B cell (primary cell): ENCODE measurements around the gene EIF5. TPM values are rescaled to one million over a fixed set of nuclear protein-coding genes. Genes with fewer than 3 reads are reported as not detected.

ENCODE experiments used
- ATAC-seq: fragments of 200-7000 bp; cut with Tn5 transposase; one replicate; pipeline ENCODE4 v1.10.0; 2021; ENCODE audit warnings: low read depth, mild to moderate bottlenecking, moderate number of reproducible peaks, moderate library complexity
- CTCF ChIA-PET: fragments of 350-600 bp; sonication (Branson Sonifier 250); formaldehyde crosslinking; loops from one replicate; lab custom pipeline; 2021; ENCODE audit warnings: antibody characterized with exemption, inconsistent platforms; lab: Charles Lee
- POLR2A ChIA-PET: fragments of 350-600 bp; sonication (Branson Sonifier 250); formaldehyde crosslinking; loops from one replicate; lab custom pipeline; 2021; ENCODE audit warnings: antibody characterized with exemption; lab: Charles Lee
- DNase-seq: peaks from one replicate; pipeline ENCODE4 v3.0.0; 2013
- H2AFZ ChIP-seq: 2 replicates; pipeline ENCODE4 v1.6.1; 2012; ENCODE audit warnings: mild to moderate bottlenecking, low read depth, low read length; ENCODE audit not compliant: insufficient read depth, poor library complexity, severe bottlenecking
- H3K27ac ChIP-seq, 2 donors: 1 replicate in 1 of 2; 2 replicates in 1 of 2; pipeline ENCODE4 v1.5.1; 2012 to 2013; ENCODE audit warnings: low read length in 2 of 2, mild to moderate bottlenecking in 2 of 2, moderate library complexity in 1 of 2
- H3K27me3 ChIP-seq, 4 experiments: fragments of 200-600 bp in 1 of 4; sonication (generic) in 1 of 4; replicated peaks in 1 of 4; 1 replicate in 2 of 4; 2 replicates in 2 of 4; pipeline versions ENCODE4 v1.6.1 to v1.7.0; 2013 to 2016; ENCODE audit warnings: low read length in 3 of 4, mild to moderate bottlenecking in 2 of 4, mixed read lengths in 1 of 4, moderate library complexity in 1 of 4; ENCODE audit not compliant: insufficient read depth in 4 of 4, control insufficient read depth in 3 of 4; ENCODE audit errors: control extremely low read depth in 1 of 4
- H3K36me3 ChIP-seq, 2 experiments: replicated peaks in 1 of 2; 1 replicate in 1 of 2; 2 replicates in 1 of 2; pipeline versions ENCODE4 v1.6.1 to v1.7.1; 2013; ENCODE audit warnings: low read length in 1 of 2; ENCODE audit not compliant: insufficient read depth in 2 of 2, control insufficient read depth in 1 of 2; ENCODE audit errors: control extremely low read depth in 1 of 2, extremely low read depth in 1 of 2
- H3K4me1 ChIP-seq, 2 donors: fragments of 200-600 bp in 1 of 2; sonication (generic) in 1 of 2; 1 replicate in 1 of 2; 2 replicates in 1 of 2; pipeline versions ENCODE4 v1.5.1 to v1.6.1; 2013 to 2017; ENCODE audit warnings: low read length in 2 of 2; ENCODE audit not compliant: control insufficient read depth in 2 of 2, insufficient read depth in 2 of 2
- H3K4me2 ChIP-seq: replicated peaks from 2 replicates; pipeline ENCODE3; 2012; ENCODE audit warnings: mild to moderate bottlenecking, low read depth, low read length; ENCODE audit not compliant: poor library complexity, severe bottlenecking
- H3K4me3 ChIP-seq, 5 experiments: fragments of 200-600 bp in 1 of 5; sonication (generic) in 1 of 5; 1 replicate in 3 of 5; 2 replicates in 2 of 5; pipeline versions ENCODE4 v1.5.1 to v1.7.0; 2011 to 2016; ENCODE audit warnings: low read length in 4 of 5, mild to moderate bottlenecking in 4 of 5, low read depth in 2 of 5, control low read depth in 1 of 5, moderate library complexity in 1 of 5; ENCODE audit not compliant: insufficient read depth in 1 of 5; ENCODE audit errors: control extremely low read depth in 1 of 5, extremely low read depth in 1 of 5
- H3K79me2 ChIP-seq: fragments of 200-600 bp; sonication (generic); one replicate; pipeline ENCODE4 v1.6.0; 2016; ENCODE audit warnings: low read length; ENCODE audit not compliant: control insufficient read depth, insufficient read depth
- H3K9ac ChIP-seq: fragments of 200-600 bp; sonication (generic); 2 replicates; pipeline ENCODE4 v1.6.1; 2017; ENCODE audit warnings: mild to moderate bottlenecking, low read length, moderate library complexity
- H3K9me3 ChIP-seq, 3 donors: one replicate each; pipeline versions ENCODE4 v1.6.1 to v1.7.1; 2013; ENCODE audit warnings: low read length in 2 of 3; ENCODE audit not compliant: control insufficient read depth in 2 of 3, insufficient read depth in 1 of 3; ENCODE audit errors: control extremely low read depth in 1 of 3
- H4K20me1 ChIP-seq: 2 replicates; pipeline ENCODE4 v1.6.0; 2012; ENCODE audit warnings: mild to moderate bottlenecking, low read length; ENCODE audit not compliant: insufficient read depth, control insufficient read depth, poor library complexity, severe bottlenecking
- H3K27ac Mint-ChIP-seq: one replicate; pipeline ENCODE4 v1.8.0; 2021; ENCODE audit warnings: mixed read lengths
- H3K27me3 Mint-ChIP-seq: one replicate; pipeline ENCODE4 v1.8.0; 2021; ENCODE audit warnings: mixed read lengths
- H3K4me1 Mint-ChIP-seq: one replicate; pipeline ENCODE4 v1.8.0; 2021; ENCODE audit warnings: mixed read lengths
- H3K4me3 Mint-ChIP-seq: one replicate; pipeline ENCODE4 v1.8.0; 2021; ENCODE audit warnings: mixed read lengths
- H3K9me3 Mint-ChIP-seq: one replicate; pipeline ENCODE4 v1.8.0; 2022; ENCODE audit warnings: mixed read lengths; ENCODE audit not compliant: insufficient read depth
- CTCF ChIP-seq: fragments of 200-600 bp; IDR thresholded peaks from one replicate; pipeline ENCODE4 v1.8.0; 2022; ENCODE audit warnings: antibody characterized with exemption, mild to moderate bottlenecking
- EZH2 ChIP-seq: IDR thresholded peaks from 2 replicates; pipeline ENCODE4 v1.6.1; 2012; ENCODE audit warnings: borderline replicate concordance, low read depth, mild to moderate bottlenecking, moderate library complexity, low read length; ENCODE audit not compliant: insufficient read depth, poor library complexity, severe bottlenecking
- WGBS: methylation state at CpG from one replicate; pipeline ENCODE4 v1.1.5; 2013; ENCODE audit warnings: missing lambda C conversion rate; ENCODE audit not compliant: insufficient coverage; 5-methylcytosine and 5-hydroxymethylcytosine counted together
- intact Hi-C: fragments of 100-400 bp; cut with micrococcal nuclease; formaldehyde crosslinking; loops from one replicate; pipeline ENCODE4 v1.10.0; 2022
- polyA plus RNA-seq: library from polyadenylated mRNA; depleted of rRNA; stranded (reverse); fragments of >200 nt; gene quantifications from 2 replicates; pipeline ENCODE4 v1.2.3, GENCODE V29; 2012
- total RNA-seq, 2 donors: library from RNA; stranded (reverse); fragments of 120-200 nt in 1 of 2; gene quantifications; 1 replicate in 1 of 2; 2 replicates in 1 of 2; pipeline versions ENCODE4 v1.2.3 to v1.2.4, GENCODE V29; 2013 to 2022

The EIF5 gene
- total and polyA plus RNA-seq, 2 donors (not counting 1 experiment from before 2014, with no cell fraction given): 206 to 314 TPM

GRCh38 chr14:103328941-103329340 is 5.1 kb upstream of the EIF5 start:
- no peak overlapping the region for H3K4me3 ChIP-seq
- H3K9ac ChIP-seq: no peak overlapping the region
- no peak overlapping the region for H3K4me2 ChIP-seq
- Mint-ChIP-seq H3K27ac (no peak overlapping the region), H3K9me3 (no peaks in the 10 kb centered on the region), H3K4me3 (no peak overlapping the region), H3K4me1 (peaks cover 8% of the 10 kb centered on the region), H3K27me3 (no peaks in the 10 kb centered on the region)
- H3K4me1 ChIP-seq: peaks cover 4 to 9% of the 10 kb centered on the region in 2 donors
- H4K20me1 ChIP-seq: no peaks in the 10 kb centered on the region
- DNase-seq: no peak
- no peak for ATAC-seq
- peaks cover 0 to 5% (median 0%) of the 10 kb centered on the region in 4 experiments for H3K27me3 ChIP-seq
- TF ChIP-seq EZH2: no peak
- no peak for TF ChIP-seq CTCF
- no peaks in the 10 kb centered on the region for H3K36me3 ChIP-seq
- ChIA-PET POLR2A (interaction anchor here (0.6 kb wide), 1 partner anchor 64 kb away, joined by 3 read pairs; no protein-coding TSS in a partner anchor), CTCF (interaction anchor here (1.3 kb wide), 1 partner anchor 62 kb away, joined by 5 read pairs; no protein-coding TSS in a partner anchor)
- H3K79me2 ChIP-seq: no peaks in the 10 kb centered on the region
- H3K9me3 ChIP-seq: no peaks in the 10 kb centered on the region
- intact Hi-C loops: no loop called here
- no peak overlapping the region for H2AFZ ChIP-seq
- H3K27ac ChIP-seq: no peak overlapping the region
- 78% methylated on average over 2 of the region's 5 CpGs for WGBS
